Activated CD4-positive, alpha-beta T cell treated with anti-CD3 and anti-CD28 coated beads, Interleukin-2, amount 10 ng/mL, durations not matched to agents 7 days and 5 days (primary cell): Measurements from ENCODE around the gene TMEM138. TPM values are rescaled to one million over a fixed set of nuclear protein-coding genes. Genes with fewer than 3 reads are reported as not detected.
"Not testable (repeated sequence)": the region's sequence is repeated elsewhere in the genome, so short reads cannot be mapped to it uniquely, and the experiment has no call there.

Source experiments
- CTCF ChIA-PET: fragments of 350-600 bp; sonication (Branson Sonifier 250); formaldehyde crosslinking; loops from one replicate; lab custom pipeline; 2021; ENCODE audit warnings: antibody characterized with exemption; lab: Charles Lee
- POLR2A ChIA-PET: fragments of 350-600 bp; sonication (Branson Sonifier 250); formaldehyde crosslinking; loops from one replicate; lab custom pipeline; 2021; ENCODE audit warnings: antibody characterized with exemption; lab: Charles Lee
- DNase-seq: peaks from one replicate; pipeline ENCODE4 v3.0.0-alpha.2; 2020
- H3K27ac Mint-ChIP-seq: one replicate; pipeline ENCODE4 v1.8.0; 2021; ENCODE audit warnings: mild to moderate bottlenecking, moderate library complexity, mixed read lengths
- H3K27me3 Mint-ChIP-seq: one replicate; pipeline ENCODE4 v1.8.0; 2021; ENCODE audit warnings: mixed read lengths
- H3K36me3 Mint-ChIP-seq: one replicate; pipeline ENCODE4 v1.8.0; 2021; ENCODE audit warnings: low read depth, mixed read lengths
- H3K4me1 Mint-ChIP-seq: one replicate; pipeline ENCODE4 v1.8.0; 2021; ENCODE audit warnings: mixed read lengths
- H3K4me3 Mint-ChIP-seq: one replicate; pipeline ENCODE4 v1.8.0; 2021; ENCODE audit warnings: mild to moderate bottlenecking, moderate library complexity, mixed read lengths
- H3K9me3 Mint-ChIP-seq: one replicate; pipeline ENCODE4 v1.8.0; 2021; ENCODE audit warnings: mixed read lengths
- total RNA-seq, 2 experiments: library from RNA; stranded (reverse); gene quantifications; one replicate each; pipeline ENCODE4 v1.2.3, GENCODE V29; 2021

The TMEM138 gene
- total RNA-seq, 2 experiments from 2014 or later: 52.0 to 60.4 TPM

DNA sequence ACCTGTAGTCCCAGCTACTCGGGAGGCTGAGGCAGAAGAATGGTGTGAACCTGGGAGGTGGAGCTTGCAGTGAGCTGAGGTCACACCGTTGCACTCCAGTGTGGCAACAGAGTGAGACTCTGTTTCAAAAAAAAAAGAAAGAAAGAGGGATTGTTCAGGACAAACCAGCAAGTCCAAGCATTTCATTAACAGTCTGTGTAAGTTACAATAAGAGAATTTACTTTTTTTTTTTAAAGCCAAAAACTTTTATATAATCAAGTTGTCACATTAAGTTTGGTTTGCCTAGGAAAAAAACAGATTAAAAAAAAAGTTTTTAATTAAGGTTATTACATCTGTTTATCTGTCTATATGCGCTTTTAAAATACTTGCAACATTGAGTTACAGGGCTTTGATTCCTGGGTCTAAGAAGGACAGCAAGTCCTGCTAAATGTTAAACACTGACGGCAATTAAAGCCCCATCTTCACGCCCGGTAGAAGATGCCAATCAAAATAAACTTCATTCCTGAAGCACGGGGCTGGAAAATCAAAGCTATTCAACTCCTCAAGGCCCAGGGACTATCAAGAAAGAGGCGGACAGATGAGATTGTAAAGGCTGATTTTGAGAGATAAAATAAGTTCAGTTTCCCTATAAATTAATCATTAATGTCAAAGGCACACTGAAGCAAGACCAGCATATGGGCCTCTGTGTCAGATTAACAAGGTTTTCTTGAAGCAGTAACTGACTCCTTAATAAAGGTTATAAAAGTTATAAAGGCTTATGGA, 10.7 kb downstream of the TMEM138 start:
- ChIA-PET CTCF (interaction anchor here (1.0 kb wide), 1 partner anchor 10 kb away, joined by 3 read pairs; the partner anchor contains the start of gene TMEM138), POLR2A (no interaction called here)
- Mint-ChIP-seq H3K27ac (no peak overlapping the region), H3K36me3 (peaks cover 56% of the 10 kb centered on the region), H3K4me1 (peaks cover 12% of the 10 kb centered on the region), H3K27me3 (no peaks in the 10 kb centered on the region), H3K4me3 (no peak overlapping the region), H3K9me3 (peaks cover 6% of the 10 kb centered on the region)
- no peak for DNase-seq

- no peak for DNase-seq
- Mint-ChIP-seq H3K9me3 (peaks cover 6% of the 10 kb centered on the region), H3K36me3 (peaks cover 32% of the 10 kb centered on the region), H3K27ac (no peak overlapping the region), H3K27me3 (no peaks in the 10 kb centered on the region), H3K4me1 (no peaks in the 10 kb centered on the region), H3K4me3 (no peak overlapping the region)
- CTCF ChIA-PET: interaction anchor here (0.9 to 1.2 kb wide), 3 partner anchors 9 to 12 kb away, joined by 3 to 5 read pairs (median 3); no protein-coding TSS in a partner anchor
- POLR2A ChIA-PET: no interaction called here
These were observed 13.6 kb downstream of the TMEM138 start for GRCh38 chr11:61375761-61376108.

DNA sequence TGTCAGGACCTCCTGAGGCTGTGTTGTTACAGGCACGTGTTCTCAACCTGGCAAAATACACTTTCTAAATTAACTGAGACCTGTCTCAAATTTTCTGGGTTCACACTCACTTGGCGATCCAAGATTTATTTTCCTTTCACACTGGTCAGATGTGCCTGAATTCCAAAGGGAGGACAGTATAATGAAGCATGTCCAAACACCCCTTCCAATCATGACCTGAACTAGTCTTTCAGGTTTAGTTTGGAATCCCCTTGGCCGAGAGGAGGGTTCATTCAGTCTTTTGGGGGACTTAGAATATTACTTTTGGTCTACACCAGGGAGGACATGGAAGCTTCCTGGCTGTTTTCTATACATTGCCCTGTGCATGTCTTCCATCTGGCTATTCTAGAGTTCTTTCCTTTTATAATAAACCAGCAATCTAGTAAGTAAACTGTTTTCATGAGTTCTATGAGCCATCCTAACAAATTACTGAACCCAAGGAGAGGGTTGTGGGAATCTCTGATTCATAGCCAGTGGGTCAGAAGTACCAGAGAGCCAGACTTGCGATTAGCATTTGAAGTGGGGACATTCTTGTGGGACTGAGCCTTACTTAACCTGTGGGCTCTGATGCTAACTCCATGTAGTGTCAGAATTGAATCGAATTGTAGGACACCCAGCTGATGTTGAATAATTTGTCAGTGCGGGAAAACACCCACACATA, 15.4 kb downstream of the TMEM138 start:
- H3K4me3 Mint-ChIP-seq: no peak overlapping the region
- peaks cover 23% of the 10 kb centered on the region for H3K36me3 Mint-ChIP-seq
- POLR2A ChIA-PET: no interaction called here
- CTCF ChIA-PET: no interaction called here
- DNase-seq: no peak
- H3K4me1 Mint-ChIP-seq: no peaks in the 10 kb centered on the region
- no peak overlapping the region for H3K27ac Mint-ChIP-seq
- H3K9me3 Mint-ChIP-seq: peaks cover 2% of the 10 kb centered on the region
- no peaks in the 10 kb centered on the region for H3K27me3 Mint-ChIP-seq

DNA sequence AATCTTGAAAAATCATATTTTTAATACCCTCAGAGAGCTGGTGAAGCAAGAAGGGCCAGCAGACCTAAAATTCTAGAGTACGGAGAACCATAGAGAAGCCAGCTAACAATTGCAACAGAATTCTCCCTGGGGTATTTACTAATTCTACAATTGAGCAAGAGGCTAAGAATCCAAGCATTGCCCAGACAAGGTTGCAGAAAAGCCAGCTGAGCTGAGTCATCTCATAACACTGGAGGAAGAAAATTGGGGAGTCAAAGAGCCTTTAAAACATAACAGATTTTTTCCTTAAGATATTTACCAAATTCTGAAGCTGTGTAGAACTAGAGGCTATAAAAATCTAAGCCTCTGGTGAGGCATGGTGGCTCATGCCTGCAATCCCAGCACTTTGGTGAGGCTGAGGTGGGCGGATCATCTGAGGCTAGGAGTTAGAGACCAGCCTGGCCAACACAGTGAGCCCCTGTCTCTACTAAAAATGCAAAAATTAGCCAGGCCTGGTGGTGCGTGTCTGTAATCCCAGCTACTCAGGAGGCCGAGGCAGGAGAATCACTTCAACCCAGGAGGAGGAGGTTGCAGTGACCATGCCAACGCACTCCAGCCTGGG, 16.6 kb downstream of the TMEM138 start:
- POLR2A ChIA-PET: no interaction called here

DNA sequence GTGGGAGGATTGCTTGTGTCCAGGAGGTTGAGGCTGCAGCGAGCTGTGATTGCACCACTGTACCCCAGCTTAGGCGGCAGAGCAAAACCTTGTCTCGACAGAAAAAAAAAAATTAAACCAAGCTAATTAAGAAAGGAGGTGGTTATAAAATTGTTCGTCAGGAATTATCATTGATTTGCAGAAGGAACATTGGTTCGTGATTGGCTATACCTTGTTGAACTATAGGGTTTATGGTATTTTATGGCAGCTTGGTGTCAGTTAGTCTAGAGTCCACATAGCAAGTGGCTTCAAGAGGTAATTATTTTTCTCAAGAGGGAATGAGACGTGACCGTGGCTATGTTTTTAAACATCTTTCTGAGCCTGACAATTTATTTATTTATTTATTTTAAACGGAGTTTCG, 18.7 kb downstream of the TMEM138 start:
- Mint-ChIP-seq H3K9me3 (no peaks in the 10 kb centered on the region), H3K27me3 (no peaks in the 10 kb centered on the region), H3K36me3 (peaks cover 5% of the 10 kb centered on the region), H3K4me1 (peaks cover 5% of the 10 kb centered on the region), H3K27ac (no peak overlapping the region), H3K4me3 (no peak overlapping the region)
- ChIA-PET POLR2A (interaction anchor here (0.6 kb wide), 1 partner anchor 391 kb away, joined by 3 read pairs; no protein-coding TSS in a partner anchor), CTCF (interaction anchor here (1.0 to 1.6 kb wide), 2 partner anchors 12 to 47 kb away, joined by 4 read pairs; partner anchors contain the start of gene TMEM216)
- DNase-seq: no peak

More for the DNA sequence above, 16.6 kb downstream of the TMEM138 start:
- Mint-ChIP-seq H3K4me3 (no peak overlapping the region), H3K36me3 (peaks cover 18% of the 10 kb centered on the region), H3K4me1 (no peaks in the 10 kb centered on the region), H3K27me3 (no peaks in the 10 kb centered on the region), H3K27ac (no peak overlapping the region), H3K9me3 (no peaks in the 10 kb centered on the region)
- CTCF ChIA-PET: interaction anchor here (1.5 kb wide), 1 partner anchor 42 kb away, joined by 3 read pairs; no protein-coding TSS in a partner anchor
- no peak for DNase-seq

- DNase-seq, H3K4me1 Mint-ChIP-seq, H3K27me3 Mint-ChIP-seq, H3K9me3 Mint-ChIP-seq, H3K27ac Mint-ChIP-seq, H3K4me3 Mint-ChIP-seq, H3K36me3 Mint-ChIP-seq, POLR2A ChIA-PET: not testable (repeated sequence)
- CTCF ChIA-PET: interaction anchor here (2.5 to 6.8 kb wide), 4 partner anchors 11 to 49 kb away, joined by 22 to 88 read pairs (median 24); partner anchors contain the start of genes CYB561A3, DDB1, TKFC and TMEM138
These were observed 21.7 kb downstream of the TMEM138 start for GRCh38 chr11:61383859-61384258.

DNA sequence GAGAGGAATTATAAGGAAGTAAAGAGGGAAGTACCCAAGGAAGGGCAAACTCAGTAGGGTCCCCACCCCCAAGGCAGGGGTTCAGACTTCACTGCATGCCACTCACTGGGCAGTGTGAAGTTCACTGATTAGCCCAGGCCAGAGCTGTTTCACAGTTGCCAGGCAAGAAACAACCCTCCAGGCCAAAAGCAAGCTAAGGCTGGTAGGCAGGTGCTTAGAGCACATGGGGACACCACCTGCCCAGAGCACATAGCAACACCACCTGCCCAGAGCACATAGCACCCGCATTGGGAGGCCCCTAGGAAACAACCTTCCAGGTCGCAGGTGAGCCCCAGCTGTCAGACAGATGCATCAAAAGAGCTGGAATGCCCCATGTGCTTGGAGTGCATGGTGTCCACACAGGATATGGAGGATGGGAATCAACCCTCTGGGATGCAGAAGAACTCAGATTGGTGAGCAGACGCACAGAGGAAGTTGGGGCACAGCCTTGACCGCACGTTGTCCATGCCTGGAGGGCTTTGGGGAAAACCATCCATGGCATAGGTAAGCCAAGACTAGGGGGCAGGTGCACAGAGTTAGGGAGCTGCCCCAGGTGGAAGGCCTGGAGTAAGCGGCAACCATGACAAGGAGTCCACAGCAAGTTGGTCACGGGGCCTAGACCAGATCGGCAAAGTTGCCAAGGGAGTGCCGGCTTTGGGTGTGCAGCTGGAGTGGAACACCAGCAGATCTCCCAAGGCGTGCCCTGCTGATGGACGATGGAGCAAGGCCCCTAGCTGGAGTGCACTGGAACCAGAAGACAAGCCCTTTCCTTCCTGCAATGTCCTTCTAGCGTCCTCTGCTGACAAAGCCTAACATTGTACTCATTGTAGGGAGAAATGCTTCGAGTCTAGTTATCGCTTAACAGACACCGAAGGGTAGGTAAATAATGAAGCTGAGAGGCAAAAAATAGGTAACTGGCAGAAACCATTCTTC, 22.4 kb downstream of the TMEM138 start:
- H3K4me3 Mint-ChIP-seq: no peak overlapping the region
- H3K27me3 Mint-ChIP-seq: no peaks in the 10 kb centered on the region
- DNase-seq: no peak
- H3K9me3 Mint-ChIP-seq: peaks cover 3% of the 10 kb centered on the region
- H3K27ac Mint-ChIP-seq: no peak overlapping the region
- POLR2A ChIA-PET: no interaction called here
- H3K36me3 Mint-ChIP-seq: peaks cover under 1% of the 10 kb centered on the region
- peaks cover 5% of the 10 kb centered on the region for H3K4me1 Mint-ChIP-seq
- CTCF ChIA-PET: interaction anchor here (0.7 to 6.8 kb wide), 21 partner anchors 8 to 216 kb away, joined by 3 to 88 read pairs (median 5); partner anchors contain the start of genes CPSF7, CYB561A3, DDB1 and SDHAF2

- H3K36me3 Mint-ChIP-seq: peaks cover 7% of the 10 kb centered on the region
- DNase-seq: no peak
- no peak overlapping the region for H3K4me3 Mint-ChIP-seq
- POLR2A ChIA-PET: no interaction called here
- H3K4me1 Mint-ChIP-seq: peaks cover 30% of the 10 kb centered on the region
- peaks cover 6% of the 10 kb centered on the region for H3K9me3 Mint-ChIP-seq
- no peaks in the 10 kb centered on the region for H3K27me3 Mint-ChIP-seq
- H3K27ac Mint-ChIP-seq: no peak overlapping the region
- CTCF ChIA-PET: interaction anchor here (0.6 to 1.3 kb wide), 4 partner anchors 26 to 94 kb away, joined by 3 to 4 read pairs (median 3); no protein-coding TSS in a partner anchor
These were observed 28.0 kb downstream of the TMEM138 start for GRCh38 chr11:61390161-61390560.

GRCh38 chr11:61392981-61393595, 30.9 kb downstream of the TMEM138 start:
- H3K27ac Mint-ChIP-seq: peak overlapping the region; percentile 92
- H3K9me3 Mint-ChIP-seq: peaks cover 6% of the 10 kb centered on the region
- peaks cover 25% of the 10 kb centered on the region for H3K4me1 Mint-ChIP-seq
- no peaks in the 10 kb centered on the region for H3K27me3 Mint-ChIP-seq
- peaks cover 8% of the 10 kb centered on the region for H3K36me3 Mint-ChIP-seq
- ChIA-PET CTCF (interaction anchor here (0.9 to 4.2 kb wide), 13 partner anchors 8 to 208 kb away, joined by 3 to 22 read pairs (median 4); partner anchors contain the start of genes CPSF7 and SDHAF2), POLR2A (interaction anchor here (0.9 kb wide), 1 partner anchor 57 kb away, joined by 4 read pairs; no protein-coding TSS in a partner anchor)
- no peak for DNase-seq
- H3K4me3 Mint-ChIP-seq: peak overlapping the region; percentile 78

- Mint-ChIP-seq H3K4me3 (no peak overlapping the region), H3K27me3 (no peaks in the 10 kb centered on the region), H3K9me3 (no peaks in the 10 kb centered on the region), H3K36me3 (peaks cover 33% of the 10 kb centered on the region), H3K4me1 (no peaks in the 10 kb centered on the region), H3K27ac (no peak overlapping the region)
- DNase-seq: no peak
- CTCF ChIA-PET: interaction anchor here (1.3 to 2.9 kb wide), 7 partner anchors 8 to 65 kb away, joined by 3 to 9 read pairs (median 5); partner anchors contain the start of genes CPSF7, SDHAF2, TMEM138 and TMEM216
- POLR2A ChIA-PET: no interaction called here
These were observed 39.0 kb downstream of the TMEM138 start for GRCh38 chr11:61401173-61401572.

DNA sequence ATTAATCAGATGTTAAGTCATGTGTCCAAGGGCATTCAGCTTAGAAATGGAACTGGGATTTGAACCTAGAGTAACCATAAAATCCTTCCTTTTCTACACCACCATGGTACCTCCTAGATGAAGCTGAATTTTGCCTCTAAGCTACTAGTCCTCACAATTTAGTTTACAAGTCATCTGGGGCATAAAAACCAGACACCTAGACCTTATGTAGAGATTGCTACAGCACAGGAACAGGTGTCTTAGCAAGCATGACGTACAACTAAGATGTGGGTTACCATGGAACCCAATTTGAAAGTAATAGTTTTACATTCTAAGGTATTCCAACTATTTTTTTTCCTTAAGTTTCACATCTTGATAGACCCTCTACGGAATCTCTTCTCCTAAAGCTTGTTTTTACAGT, 39.4 kb downstream of the TMEM138 start:
- ChIA-PET CTCF (interaction anchor here (1.3 to 2.9 kb wide), 7 partner anchors 9 to 65 kb away, joined by 3 to 9 read pairs (median 5); partner anchors contain the start of genes CPSF7, SDHAF2, TMEM138 and TMEM216), POLR2A (no interaction called here)
- Mint-ChIP-seq H3K27me3 (no peaks in the 10 kb centered on the region), H3K4me3 (no peak overlapping the region), H3K9me3 (no peaks in the 10 kb centered on the region), H3K4me1 (no peaks in the 10 kb centered on the region), H3K27ac (no peak overlapping the region), H3K36me3 (peaks cover 33% of the 10 kb centered on the region)
- DNase-seq: no peak
